WTC11 (cell line): Measurements from ENCODE around the gene EIF3L. TPM values are rescaled to one million over a fixed set of nuclear protein-coding genes. Genes with fewer than 3 reads are reported as not detected.
A peak's percentile ranks its signal among the peaks of the same experiment; 100 is the strongest.

Experiments
- ATAC-seq: fragments of 200-7000 bp; cut with Tn5 transposase; 2 replicates; pipeline ENCODE4 v1.10.0; 2021; ENCODE audit warnings: mild to moderate bottlenecking, moderate library complexity
- CTCF ChIA-PET: fragments of 300-600 bp; sonication (Branson Sonifier 250); formaldehyde crosslinking; loops from one replicate; lab custom pipeline; 2021; ENCODE audit warnings: antibody characterized with exemption; lab: Charles Lee
- POLR2A ChIA-PET: fragments of 350-600 bp; sonication (Branson Sonifier 250); formaldehyde crosslinking; loops from one replicate; lab custom pipeline; 2021; ENCODE audit warnings: antibody characterized with exemption; lab: Charles Lee
- DNase-seq: peaks from one replicate; pipeline ENCODE4 v3.0.0; 2021; ENCODE audit warnings: low spot score
- H3K27ac Mint-ChIP-seq: 2 replicates; pipeline ENCODE4 v1.8.0; 2021; ENCODE audit warnings: mixed read lengths
- H3K27me3 Mint-ChIP-seq: 2 replicates; pipeline ENCODE4 v1.8.0; 2021; ENCODE audit warnings: low read depth, mild to moderate bottlenecking, moderate library complexity, mixed read lengths
- H3K36me3 Mint-ChIP-seq: 2 replicates; pipeline ENCODE4 v1.8.0; 2021; ENCODE audit warnings: mixed read lengths
- H3K4me1 Mint-ChIP-seq: 2 replicates; pipeline ENCODE4 v1.8.0; 2022; ENCODE audit warnings: mixed read lengths
- H3K4me3 Mint-ChIP-seq: 2 replicates; pipeline ENCODE4 v1.8.0; 2021; ENCODE audit warnings: mild to moderate bottlenecking, moderate library complexity, mixed read lengths
- H3K9me3 Mint-ChIP-seq: 2 replicates; pipeline ENCODE4 v1.8.0; 2021; ENCODE audit warnings: mixed read lengths
- AR ChIP-seq: fragments of 250-450 bp; sonication (Bioruptor Pico); IDR thresholded peaks from 2 replicates; pipeline ENCODE4 v1.9.0; 2021; ENCODE audit warnings: mild to moderate bottlenecking
- CDX4 ChIP-seq: fragments of 250-450 bp; sonication (Bioruptor Pico); IDR thresholded peaks from 2 replicates; pipeline ENCODE4 v1.9.0; 2021; ENCODE audit warnings: moderate library complexity, mild to moderate bottlenecking, inconsistent platforms, borderline replicate concordance
- CREB1 ChIP-seq: sonication (generic); formaldehyde crosslinking; IDR thresholded peaks from 2 replicates; pipeline ENCODE4 v1.8.0; 2023; ENCODE audit warnings: mild to moderate bottlenecking, missing genetic modification reagents
- E2F1 ChIP-seq: sonication (generic); formaldehyde crosslinking; IDR thresholded peaks from 2 replicates; pipeline ENCODE4 v1.8.0; 2022; ENCODE audit warnings: mild to moderate bottlenecking, missing genetic modification reagents
- E2F4 ChIP-seq: sonication (generic); formaldehyde crosslinking; IDR thresholded peaks from 2 replicates; pipeline ENCODE4 v1.8.1; 2022; ENCODE audit warnings: low read depth, mild to moderate bottlenecking, moderate library complexity, missing genetic modification reagents, borderline replicate concordance
- ETV6 ChIP-seq: sonication (generic); formaldehyde crosslinking; IDR thresholded peaks from 2 replicates; pipeline ENCODE4 v1.8.1; 2022; ENCODE audit warnings: mild to moderate bottlenecking, missing genetic modification reagents
- GABPB1 ChIP-seq: sonication (generic); formaldehyde crosslinking; IDR thresholded peaks from 2 replicates; pipeline ENCODE4 v1.8.1; 2023; ENCODE audit warnings: mild to moderate bottlenecking, missing genetic modification reagents
- GTF2I ChIP-seq: fragments of 250-450 bp; sonication (Bioruptor Pico); conservative IDR thresholded peaks from 2 replicates; pipeline ENCODE4 v1.4.0; 2021; ENCODE audit warnings: mild to moderate bottlenecking
- HMGA2 ChIP-seq: fragments of 250-450 bp; sonication (Bioruptor Pico); IDR thresholded peaks from 2 replicates; pipeline ENCODE4 v1.4.0; 2021; ENCODE audit warnings: mild to moderate bottlenecking, moderate library complexity
- KAT7 ChIP-seq: sonication (generic); formaldehyde crosslinking; IDR thresholded peaks from 2 replicates; pipeline ENCODE4 v1.8.1; 2023; ENCODE audit warnings: missing genetic modification reagents, mild to moderate bottlenecking, borderline replicate concordance
- NFE2L1 ChIP-seq: sonication (generic); formaldehyde crosslinking; IDR thresholded peaks from 2 replicates; pipeline ENCODE4 v1.8.1; 2023; ENCODE audit warnings: missing genetic modification reagents
- NR2C2 ChIP-seq: sonication (generic); formaldehyde crosslinking; IDR thresholded peaks from 2 replicates; pipeline ENCODE4 v1.8.0; 2022; ENCODE audit warnings: mild to moderate bottlenecking, missing genetic modification reagents
- NR3C1 ChIP-seq: sonication (generic); formaldehyde crosslinking; conservative IDR thresholded peaks from 2 replicates; pipeline ENCODE4 v1.8.1; 2023; ENCODE audit warnings: low read depth, mild to moderate bottlenecking, missing genetic modification reagents
- PRRX2 ChIP-seq: fragments of 250-450 bp; sonication (Bioruptor Pico); IDR thresholded peaks from 2 replicates; pipeline ENCODE4 v1.8.0; 2021; ENCODE audit warnings: mild to moderate bottlenecking
- RORB ChIP-seq: fragments of 250-450 bp; sonication (Bioruptor Pico); IDR thresholded peaks from 2 replicates; pipeline ENCODE4 v1.9.0; 2021; ENCODE audit warnings: mild to moderate bottlenecking
- TCF7 ChIP-seq: sonication (generic); formaldehyde crosslinking; IDR thresholded peaks from 2 replicates; pipeline ENCODE4 v1.8.0; 2022; ENCODE audit warnings: mild to moderate bottlenecking, low read depth, missing genetic modification reagents, moderate library complexity
- USF1 ChIP-seq: sonication (generic); formaldehyde crosslinking; IDR thresholded peaks from 2 replicates; pipeline ENCODE4 v1.8.0; 2022; ENCODE audit warnings: mild to moderate bottlenecking, missing genetic modification reagents
- USF2 ChIP-seq: sonication (generic); formaldehyde crosslinking; IDR thresholded peaks from 2 replicates; pipeline ENCODE4 v1.8.1; 2023; ENCODE audit warnings: mild to moderate bottlenecking, missing genetic modification reagents, moderate library complexity
- ZBTB21 ChIP-seq: sonication (generic); formaldehyde crosslinking; IDR thresholded peaks from 2 replicates; pipeline ENCODE4 v1.8.1; 2023; ENCODE audit warnings: mild to moderate bottlenecking, missing genetic modification reagents, borderline replicate concordance
- ZBTB43 ChIP-seq: sonication (generic); formaldehyde crosslinking; IDR thresholded peaks from 2 replicates; pipeline ENCODE4 v1.8.1; 2023; ENCODE audit warnings: mild to moderate bottlenecking, missing genetic modification reagents
- ZNF671 ChIP-seq: fragments of 250-450 bp; sonication (Bioruptor Pico); IDR thresholded peaks from 2 replicates; pipeline ENCODE4 v1.8.0; 2021; ENCODE audit warnings: mild to moderate bottlenecking
- total RNA-seq: library from RNA; stranded (reverse); gene quantifications from 3 replicates; pipeline ENCODE4 v1.2.3, GENCODE V29; 2021

The EIF3L gene
- total RNA-seq, 1 experiment from 2014 or later, result 611 TPM

- Mint-ChIP-seq H3K36me3 (peaks cover 8% of the 10 kb centered on the region), H3K4me1 (no peaks in the 10 kb centered on the region), H3K27me3 (no peaks in the 10 kb centered on the region), H3K9me3 (no peaks in the 10 kb centered on the region), H3K4me3 (no peak overlapping the region), H3K27ac (no peak overlapping the region)
- DNase-seq (no peak), ATAC-seq (no peak)
- ChIA-PET POLR2A (no interaction called here), CTCF (interaction anchor here (0.5 to 5.0 kb wide), 2 partner anchors 13 to 32 kb away, joined by 3 to 27 read pairs; no protein-coding TSS in a partner anchor)
- no peak for TF ChIP-seq CREB1 (CRISPR knock-in tag)
- TF ChIP-seq HMGA2, result no peak
Measured at GRCh38 chr22:37831472-37831871, 17.7 kb upstream of the EIF3L start.

GRCh38 chr22:37832022-37832857 is 17.0 kb upstream of the EIF3L start:
- H3K9me3 Mint-ChIP-seq, result no peaks in the 10 kb centered on the region
- no peak for DNase-seq
- H3K36me3 Mint-ChIP-seq, result peaks cover 8% of the 10 kb centered on the region
- H3K27ac Mint-ChIP-seq, result no peak overlapping the region
- TF ChIP-seq ZBTB21 (CRISPR knock-in tag) (no peak), GABPB1 (CRISPR knock-in tag) (no peak), KAT7 (CRISPR knock-in tag) (no peak), ZBTB43 (no peak), NR2C2 (CRISPR knock-in tag) (no peak), E2F1 (CRISPR knock-in tag) (no peak), RORB (CRISPR knock-in tag) (no peak), TCF7 (CRISPR knock-in tag) (no peak), E2F4 (no peak), USF1 (no peak), PRRX2 (CRISPR knock-in tag) (no peak), ETV6 (CRISPR knock-in tag) (no peak), NFE2L1 (no peak)
- ChIA-PET CTCF (no interaction called here), POLR2A (no interaction called here)
- H3K4me3 Mint-ChIP-seq, result no peak overlapping the region
- H3K27me3 Mint-ChIP-seq, result no peaks in the 10 kb centered on the region
- no peaks in the 10 kb centered on the region for H3K4me1 Mint-ChIP-seq
- no peak for ATAC-seq

GRCh38 chr22:37842015-37842793 is 7.0 kb upstream of the EIF3L start:
- DNase-seq (no peak), ATAC-seq (no peak)
- ChIA-PET POLR2A (no interaction called here), CTCF (interaction anchor here (0.5 to 3.4 kb wide), 3 partner anchors 17 to 81 kb away, joined by 4 to 42 read pairs (median 4); no protein-coding TSS in a partner anchor)
- peaks cover 15% of the 10 kb centered on the region for H3K36me3 Mint-ChIP-seq
- peaks cover 5% of the 10 kb centered on the region; the same call in 1 of the 2 replicates for H3K9me3 Mint-ChIP-seq
- no peaks in the 10 kb centered on the region for H3K27me3 Mint-ChIP-seq
- peaks cover 11% of the 10 kb centered on the region for H3K4me1 Mint-ChIP-seq
- H3K27ac Mint-ChIP-seq, result peak overlapping the region; percentile 26; the same call in 1 of the 2 replicates
- H3K4me3 Mint-ChIP-seq, result peak overlapping the region; percentile 62
- TF ChIP-seq ZNF671, result no peak
- TF ChIP-seq CDX4, result no peak
- 0 out of 2 replicates have a peak, but pooled peaks have one; percentile 15 for TF ChIP-seq GABPB1 (CRISPR knock-in tag)
- no peak for TF ChIP-seq NR3C1 (CRISPR knock-in tag)
- no peak for TF ChIP-seq GTF2I
- TF ChIP-seq USF2 (CRISPR knock-in tag), result no peak
- no peak for TF ChIP-seq AR (CRISPR knock-in tag)
